NCI-H1048 (cell line): ENCODE results near the gene TBX2.

ENCODE experiments used
- DNase-seq: peaks from one replicate; lab custom pipeline; 2025; lab: John Stamatoyannopoulos, UW

The TBX2 gene

DNA sequence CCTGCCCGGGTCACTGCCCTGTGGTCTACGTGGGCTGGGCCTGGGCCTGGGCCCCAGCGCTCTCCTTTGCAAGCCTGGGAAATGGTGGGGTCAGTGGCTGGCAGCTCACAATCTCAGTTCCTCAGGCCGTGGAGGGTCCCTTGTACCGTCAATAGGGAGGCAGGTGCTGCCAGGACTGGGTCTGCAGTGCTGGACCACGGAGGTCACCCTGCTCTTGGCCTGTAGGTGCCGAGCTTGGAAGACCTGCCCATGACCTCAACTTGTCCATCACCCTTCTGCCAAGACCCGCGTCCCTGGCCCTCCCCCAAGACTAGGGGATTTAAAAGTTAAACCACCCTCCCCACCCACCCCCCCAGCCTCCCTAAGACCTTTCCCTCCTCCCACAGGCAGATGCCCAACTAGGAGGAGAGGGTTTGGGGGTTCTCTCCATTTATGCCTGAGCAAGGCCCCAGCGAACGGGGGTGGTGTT lies 2.5 kb downstream of the TBX2 start:
- no peak for DNase-seq

DNA sequence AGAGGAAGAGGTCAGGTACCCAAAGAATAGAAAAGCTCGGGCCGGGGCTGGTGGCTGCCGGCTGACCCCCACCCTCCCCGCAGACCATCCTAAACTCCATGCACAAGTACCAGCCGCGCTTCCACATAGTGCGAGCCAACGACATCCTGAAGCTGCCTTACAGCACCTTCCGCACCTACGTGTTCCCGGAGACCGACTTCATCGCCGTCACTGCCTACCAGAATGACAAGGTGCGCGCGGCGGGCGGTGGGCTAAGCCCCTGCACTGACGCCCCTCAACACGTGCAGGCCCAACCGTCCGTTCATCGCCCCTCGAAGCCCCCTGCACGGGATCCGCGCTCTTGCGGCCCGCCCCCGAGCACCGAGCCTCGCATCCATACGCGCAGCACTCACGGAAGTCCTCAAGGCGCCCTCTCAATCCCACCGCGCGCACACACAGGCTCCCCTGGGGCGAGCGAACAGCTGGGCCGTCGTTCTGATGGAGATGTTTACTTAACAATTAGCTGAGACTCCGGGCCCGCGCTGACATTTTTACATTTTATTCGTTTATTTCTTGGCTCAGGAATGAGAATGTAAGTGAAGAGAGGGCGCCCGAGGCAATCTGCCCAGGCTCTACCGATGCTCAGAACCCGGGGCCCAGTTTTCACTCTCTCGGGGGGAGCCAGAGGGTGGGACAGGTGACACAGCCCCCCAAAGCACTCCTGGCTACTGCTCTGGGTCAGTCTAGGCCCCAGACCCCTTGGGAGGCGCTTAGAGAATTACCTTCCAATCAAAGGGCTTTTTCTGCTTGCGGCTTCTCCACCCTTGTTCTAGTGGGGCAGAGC lies 3.5 kb downstream of the TBX2 start:
- no peak for DNase-seq

GRCh38 chr17:61403801-61404662 lies 4.4 kb downstream of the TBX2 start:
- no peak for DNase-seq

GRCh38 chr17:61404663-61404912 lies 4.9 kb downstream of the TBX2 start:
- no peak for DNase-seq

DNA sequence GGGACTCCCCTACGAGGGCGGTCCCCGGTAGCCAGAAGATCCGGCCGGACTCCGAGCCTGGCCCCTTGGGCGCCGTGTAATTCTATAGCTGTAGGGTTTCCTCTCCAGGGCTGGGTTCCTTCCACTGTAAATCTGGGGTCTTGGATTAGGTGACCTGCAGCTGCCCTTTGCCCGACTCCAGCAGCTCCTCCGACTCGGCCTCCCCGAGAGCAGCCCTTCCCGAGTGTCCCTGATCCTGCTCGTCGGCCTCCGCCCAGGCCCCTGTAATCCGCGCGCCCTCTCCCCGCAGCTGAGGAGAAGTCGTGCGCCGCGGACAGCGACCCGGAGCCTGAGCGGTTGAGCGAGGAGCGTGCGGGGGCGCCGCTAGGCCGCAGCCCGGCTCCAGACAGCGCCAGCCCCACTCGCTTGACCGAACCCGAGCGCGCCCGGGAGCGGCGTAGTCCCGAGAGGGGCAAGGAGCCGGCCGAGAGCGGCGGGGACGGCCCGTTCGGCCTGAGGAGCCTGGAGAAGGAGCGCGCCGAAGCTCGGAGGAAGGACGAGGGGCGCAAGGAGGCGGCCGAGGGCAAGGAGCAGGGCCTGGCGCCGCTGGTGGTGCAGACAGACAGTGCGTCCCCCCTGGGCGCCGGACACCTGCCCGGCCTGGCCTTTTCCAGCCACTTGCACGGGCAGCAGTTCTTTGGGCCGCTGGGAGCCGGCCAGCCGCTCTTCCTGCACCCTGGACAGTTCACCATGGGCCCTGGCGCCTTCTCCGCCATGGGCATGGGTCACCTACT lies 5.5 kb downstream of the TBX2 start:
- DNase-seq = no peak

DNA sequence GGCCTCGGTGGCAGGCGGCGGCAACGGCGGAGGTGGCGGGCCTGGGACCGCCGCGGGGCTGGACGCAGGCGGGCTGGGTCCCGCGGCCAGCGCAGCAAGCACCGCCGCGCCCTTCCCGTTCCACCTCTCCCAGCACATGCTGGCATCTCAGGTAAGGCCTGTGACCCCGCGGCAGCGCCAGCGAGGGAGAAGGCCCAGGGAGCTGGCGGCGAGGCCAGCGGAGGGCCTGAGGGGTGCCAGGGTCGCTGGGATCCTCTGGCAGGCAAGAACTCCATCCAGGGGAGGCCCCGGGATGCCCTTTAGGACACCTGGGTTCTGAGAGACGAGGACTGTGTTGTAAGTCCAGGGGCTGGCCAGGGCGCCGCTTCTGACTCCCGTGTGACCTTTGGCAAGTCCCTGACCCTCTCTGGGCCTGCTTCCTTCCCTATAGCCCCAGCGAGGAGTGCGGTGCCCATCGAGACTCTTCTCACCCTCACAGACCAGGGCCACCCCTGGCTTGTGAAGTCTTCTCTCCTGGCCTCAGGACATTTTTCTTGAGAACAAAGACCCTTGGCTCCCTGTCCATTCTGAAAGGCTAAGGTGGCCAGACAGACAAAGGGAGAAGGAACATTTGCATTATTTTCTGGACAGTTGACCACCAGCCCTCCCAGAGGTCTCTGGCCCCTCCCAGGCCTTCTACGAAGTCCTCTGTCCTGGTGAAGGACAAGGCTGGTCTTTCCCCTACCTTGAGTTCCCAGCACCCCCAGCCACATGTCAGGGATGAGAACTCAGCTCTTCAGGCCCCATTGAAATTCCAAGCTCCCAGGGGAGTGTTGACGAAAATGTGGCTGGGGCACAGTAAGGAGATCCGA lies 6.3 kb downstream of the TBX2 start:
- no peak for DNase-seq

GRCh38 chr17:61406537-61406845 lies 6.8 kb downstream of the TBX2 start:
- DNase-seq = no peak

GRCh38 chr17:61406971-61407911 lies 7.6 kb downstream of the TBX2 start:
- no peak for DNase-seq

- no peak for DNase-seq
These were observed 8.8 kb downstream of the TBX2 start for GRCh38 chr17:61408151-61409041.

DNA sequence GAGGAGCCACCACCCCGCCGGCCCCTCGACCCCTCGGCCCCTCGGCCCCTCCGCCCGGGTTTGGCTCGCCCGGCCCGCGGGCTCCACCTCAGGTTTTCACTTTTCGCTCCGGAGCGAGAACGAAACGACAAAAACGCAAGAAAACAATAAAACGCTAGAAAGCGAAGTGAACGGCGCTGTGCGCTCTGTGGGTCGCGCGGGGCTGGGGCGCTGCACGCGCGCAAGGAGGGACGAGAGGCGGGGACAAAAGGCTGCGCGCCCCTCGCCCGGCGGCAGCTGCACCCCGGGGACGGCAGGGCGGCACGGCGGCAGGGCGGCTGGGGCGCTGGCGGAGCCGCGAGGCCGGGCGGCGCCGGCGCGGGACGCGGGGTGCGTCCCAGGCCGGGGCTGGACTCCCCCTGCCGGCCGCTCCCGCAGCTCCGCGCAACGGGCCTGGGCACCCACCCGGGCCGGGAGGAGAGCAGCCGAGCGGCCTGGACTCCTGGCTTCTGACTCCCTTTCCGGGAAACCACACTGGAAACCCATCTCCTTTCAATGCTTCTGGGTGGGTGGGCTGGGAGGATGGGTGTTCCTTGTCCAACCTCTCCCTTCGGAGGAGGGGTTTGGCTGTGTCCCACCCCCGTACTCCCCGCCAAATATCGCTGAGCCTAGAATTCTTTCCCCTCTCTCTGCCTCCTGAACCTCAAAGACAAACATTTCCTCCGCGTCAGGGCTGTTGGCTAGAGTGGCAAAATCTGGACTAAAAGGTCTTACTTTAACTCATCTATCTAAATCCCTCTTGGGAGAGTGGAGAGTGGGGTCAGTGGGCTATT lies 9.9 kb downstream of the TBX2 start:
- peak; percentile 41 for DNase-seq

- DNase-seq = no peak
These were observed 10.7 kb downstream of the TBX2 start for GRCh38 chr17:61410141-61411010.

GRCh38 chr17:61411011-61411260 lies 11.3 kb downstream of the TBX2 start:
- no peak for DNase-seq

DNA sequence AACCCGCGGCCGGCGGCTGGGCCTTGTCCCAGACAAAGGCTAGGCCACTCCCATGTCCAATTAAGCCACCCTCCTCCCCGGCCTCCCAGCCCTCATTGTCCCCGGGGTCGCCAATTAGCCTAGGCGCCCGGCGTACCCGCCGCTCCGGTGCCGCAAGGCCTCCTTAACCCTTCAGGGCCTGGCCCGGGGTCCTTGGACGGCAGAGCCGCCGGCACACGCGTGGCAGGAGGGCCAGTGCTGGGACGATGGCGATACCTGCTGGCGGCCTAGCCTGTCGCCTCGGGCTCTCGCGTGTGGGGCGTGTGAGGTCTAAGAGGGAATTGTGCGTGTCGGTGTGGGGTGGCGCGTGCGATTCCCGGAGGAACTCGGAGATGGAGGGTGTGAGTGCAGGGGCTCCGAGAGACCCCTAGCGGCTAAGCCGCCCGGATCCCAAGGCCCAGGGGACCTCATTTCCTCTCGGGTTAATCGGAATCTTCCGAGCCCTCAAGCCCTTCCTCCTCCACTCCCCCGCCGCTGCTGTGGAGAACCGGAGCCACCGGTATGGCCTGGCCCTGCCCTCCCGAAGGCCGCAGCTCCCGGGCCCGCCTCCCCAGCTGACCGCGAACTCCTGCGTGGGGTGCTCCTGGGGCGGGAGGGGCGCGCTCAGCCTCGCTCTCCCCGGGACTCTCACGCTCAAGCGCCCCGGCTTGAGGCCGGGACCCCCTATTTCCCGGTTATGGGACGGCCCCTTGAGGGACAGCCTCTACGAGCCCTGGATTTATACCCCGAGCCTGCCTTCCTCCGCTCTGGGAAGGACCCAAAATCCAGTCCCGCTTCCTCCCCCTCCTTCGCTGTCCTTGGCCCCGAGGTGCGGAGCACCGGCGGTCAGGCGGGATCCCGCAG lies 11.9 kb downstream of the TBX2 start:
- DNase-seq = no peak

GRCh38 chr17:61412143-61412859 lies 12.7 kb downstream of the TBX2 start:
- DNase-seq = peak; percentile 37

DNA sequence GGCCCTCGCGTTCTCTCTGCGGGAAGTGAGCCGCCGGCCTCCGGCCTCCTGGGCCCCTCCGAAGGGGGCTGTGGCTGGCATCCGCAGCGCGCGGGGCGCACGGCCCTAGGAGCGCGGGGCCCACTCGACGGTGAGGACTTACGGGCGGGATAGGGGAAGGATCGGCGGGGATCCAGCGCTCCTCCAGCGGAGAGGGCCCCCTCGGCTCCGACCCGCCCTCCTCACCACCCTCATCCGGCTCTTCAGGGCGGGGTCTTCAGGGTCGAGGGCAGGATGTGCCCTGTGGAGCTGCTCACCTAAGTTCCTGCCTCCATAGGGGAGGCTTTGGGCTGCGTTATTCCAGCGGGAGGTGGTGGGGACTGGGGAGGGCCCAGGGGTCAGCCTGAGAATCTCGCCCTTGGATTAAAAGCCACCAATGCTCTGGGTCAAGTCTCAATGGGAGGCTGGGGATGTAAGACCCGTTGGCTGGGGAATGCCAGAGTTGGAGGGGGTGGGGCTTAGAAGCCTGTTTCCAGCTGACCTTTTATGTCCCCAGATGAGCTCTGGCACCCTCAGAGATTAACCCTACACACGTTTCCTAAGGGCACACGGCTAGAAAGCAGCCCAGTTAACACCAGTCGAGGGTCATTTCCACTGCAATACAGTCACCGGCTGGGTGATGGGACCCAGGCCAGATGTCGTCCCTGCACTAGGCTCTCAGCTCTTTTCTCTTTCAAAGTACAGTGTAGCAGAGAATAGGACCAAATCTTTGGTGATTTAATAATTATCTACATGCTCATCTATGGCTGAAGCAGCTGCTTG lies 13.4 kb downstream of the TBX2 start:
- DNase-seq = no peak
